Kidney epithelial cell (primary cell): ENCODE measurements around the gene NDUFS1. TPM values are rescaled to one million over a fixed set of nuclear protein-coding genes. Genes with fewer than 3 reads are reported as not detected.
"Not testable (repeated sequence)": the region's sequence is repeated elsewhere in the genome, so short reads cannot be mapped to it uniquely, and the experiment has no call there.

Experiments
- DNase-seq: peaks from one replicate; pipeline ENCODE4 v3.0.0-alpha.2; 2010; ENCODE audit warnings: low read depth
- H3K27me3 ChIP-seq: 2 replicates; pipeline ENCODE4 v1.6.0; 2011; ENCODE audit warnings: low read length; ENCODE audit not compliant: control insufficient read depth, insufficient read depth
- H3K36me3 ChIP-seq: 2 replicates; pipeline ENCODE4 v1.5.1; 2011; ENCODE audit warnings: low read length; ENCODE audit not compliant: control insufficient read depth, insufficient read depth
- H3K4me3 ChIP-seq: 2 replicates; pipeline ENCODE4 v1.5.1; 2011; ENCODE audit warnings: low read depth, mild to moderate bottlenecking, control low read depth, low read length
- CTCF ChIP-seq: IDR thresholded peaks from 2 replicates; pipeline ENCODE4 v1.5.1; 2011; ENCODE audit warnings: mild to moderate bottlenecking, moderate library complexity, low read length, control low read depth, inconsistent platforms; ENCODE audit not compliant: insufficient read depth, poor library complexity, severe bottlenecking
- total RNA-seq: library from RNA; depleted of rRNA; stranded (reverse); fragments of >200 nt; gene quantifications from 2 replicates; pipeline ENCODE4 v1.2.3, GENCODE V29; 2015

Gene NDUFS1
- total RNA-seq, 1 donor from 2014 or later: 107 TPM

GRCh38 chr2:206112846-206113547 lies 46.2 kb downstream of the NDUFS1 start:
- Histone ChIP-seq H3K36me3 (no peaks in the 10 kb centered on the region), H3K4me3 (no peak overlapping the region), H3K27me3 (no peaks in the 10 kb centered on the region)
- DNase-seq: no peak
- TF ChIP-seq CTCF: no peak

- no peak for TF ChIP-seq CTCF
- DNase-seq: no peak
- no peaks in the 10 kb centered on the region for H3K27me3 ChIP-seq
- no peak overlapping the region for H3K4me3 ChIP-seq
- no peaks in the 10 kb centered on the region for H3K36me3 ChIP-seq
Observed at GRCh38 chr2:206112108-206112507, 47.1 kb downstream of the NDUFS1 start.

GRCh38 chr2:206108713-206109112 lies 50.5 kb downstream of the NDUFS1 start:
- no peak overlapping the region for H3K4me3 ChIP-seq
- no peak for TF ChIP-seq CTCF
- H3K36me3 ChIP-seq: no peaks in the 10 kb centered on the region
- no peaks in the 10 kb centered on the region for H3K27me3 ChIP-seq
- DNase-seq: no peak

GRCh38 chr2:206105541-206105940 lies 53.7 kb downstream of the NDUFS1 start:
- no peak for TF ChIP-seq CTCF
- no peaks in the 10 kb centered on the region for H3K36me3 ChIP-seq
- H3K4me3 ChIP-seq: no peak overlapping the region

GRCh38 chr2:206105038-206105437 lies 54.2 kb downstream of the NDUFS1 start:
- Histone ChIP-seq H3K27me3 (no peaks in the 10 kb centered on the region), H3K4me3 (no peak overlapping the region), H3K36me3 (no peaks in the 10 kb centered on the region)
- no peak for TF ChIP-seq CTCF
- no peak for DNase-seq

More at GRCh38 chr2:206105541-206105940, 53.7 kb downstream of the NDUFS1 start:
- DNase-seq: peak; percentile 41
- H3K27me3 ChIP-seq: no peaks in the 10 kb centered on the region

GRCh38 chr2:206098872-206099271 lies 60.4 kb downstream of the NDUFS1 start:
- not testable (repeated sequence) for DNase-seq, H3K27me3 ChIP-seq, H3K4me3 ChIP-seq, H3K36me3 ChIP-seq
